ENCODE results near the gene RELN. TPM values are rescaled to one million over a fixed set of nuclear protein-coding genes. Genes with fewer than 3 reads are reported as not detected.
A peak's percentile ranks its signal among the peaks of the same experiment; 100 is the strongest.

Gene RELN
- total RNA-seq, 1 donor from 2014 or later: not detected

DNA sequence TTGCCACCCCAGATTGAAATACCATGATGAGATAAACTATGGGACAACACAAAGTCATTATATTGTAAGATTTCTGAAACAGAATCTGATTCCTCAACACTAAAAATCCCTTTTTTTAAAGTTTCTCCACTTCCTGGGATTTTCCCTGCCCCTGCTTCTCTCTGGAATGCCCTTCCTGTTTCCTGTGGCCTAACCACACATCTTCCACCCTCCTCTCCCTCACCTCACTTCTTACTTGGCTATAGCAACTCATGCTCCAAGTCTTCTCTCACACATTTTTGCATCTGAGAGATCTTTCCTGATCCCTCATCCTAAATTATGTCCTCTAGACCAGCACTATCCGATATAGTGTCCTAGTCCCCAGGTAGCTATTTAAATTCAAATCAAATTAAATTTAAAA lies 4.1 kb upstream of the RELN start:
- Mint-ChIP-seq H3K36me3 (ENCODE audit: low read depth) (no peaks in the 10 kb centered on the region), H3K27ac (no peak overlapping the region), H3K4me3 (no peak overlapping the region), H3K27me3 (peaks cover 27% of the 10 kb centered on the region), H3K9me3 (no peaks in the 10 kb centered on the region), H3K4me1 (peaks cover 9% of the 10 kb centered on the region)
- ATAC-seq (ENCODE audit: low read depth) (no peak), DNase-seq (no peak)
- ChIA-PET POLR2A (no interaction called here), CTCF (no interaction called here)
- intact Hi-C loops (cut with micrococcal nuclease): no loop called here
- no peak for TF ChIP-seq CTCF (IDR thresholded peaks at IDR 0.05)

- H3K27ac Mint-ChIP-seq: no peak overlapping the region
- no peak for ATAC-seq (ENCODE audit: low read depth)
- H3K4me1 Mint-ChIP-seq: peaks cover 11% of the 10 kb centered on the region
Observed at GRCh38 chr7:103991406-103991805, 1.9 kb upstream of the RELN start.

DNA sequence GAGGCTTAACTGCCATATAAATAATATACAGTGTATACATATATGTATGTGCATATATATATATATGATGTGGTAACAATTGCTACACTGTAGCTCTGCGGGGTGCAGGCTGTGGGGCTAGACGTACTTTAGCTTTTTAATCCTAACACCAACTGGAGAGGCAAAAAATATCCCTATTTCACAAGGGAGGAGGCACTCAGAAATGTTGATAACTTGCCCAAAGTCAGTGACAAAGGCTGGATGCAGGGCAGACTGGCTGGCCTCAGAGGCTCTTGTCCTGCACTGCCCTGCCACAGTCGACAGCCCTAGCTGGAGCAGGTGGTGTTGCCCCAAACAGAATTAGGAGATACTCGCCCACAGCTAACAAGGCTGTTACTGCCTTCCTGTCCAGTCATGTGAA lies 1.5 kb upstream of the RELN start:
- Mint-ChIP-seq H3K9me3 (no peaks in the 10 kb centered on the region), H3K27ac (no peak overlapping the region), H3K27me3 (peaks cover 38% of the 10 kb centered on the region), H3K4me1 (peaks cover 11% of the 10 kb centered on the region), H3K4me3 (no peak overlapping the region), H3K36me3 (ENCODE audit: low read depth) (no peaks in the 10 kb centered on the region)
- no peak for TF ChIP-seq CTCF (IDR thresholded peaks at IDR 0.05)
- no peak for DNase-seq
- ChIA-PET CTCF (no interaction called here), POLR2A (interaction anchor here (0.6 kb wide), 1 partner anchor 139 kb away, joined by 3 read pairs; no protein-coding TSS in a partner anchor)
- no peak for ATAC-seq (ENCODE audit: low read depth)
- intact Hi-C loops (cut with micrococcal nuclease): no loop called here

More at GRCh38 chr7:103991406-103991805, 1.9 kb upstream of the RELN start:
- no peaks in the 10 kb centered on the region for H3K36me3 Mint-ChIP-seq (ENCODE audit: low read depth)
- intact Hi-C loops (cut with micrococcal nuclease): no loop called here
- DNase-seq: no peak
- H3K27me3 Mint-ChIP-seq: peaks cover 38% of the 10 kb centered on the region
- POLR2A ChIA-PET: interaction anchor here (0.6 kb wide), 1 partner anchor 139 kb away, joined by 3 read pairs; no protein-coding TSS in a partner anchor
- CTCF ChIA-PET: no interaction called here
- TF ChIP-seq CTCF (IDR thresholded peaks at IDR 0.05): no peak
- no peaks in the 10 kb centered on the region for H3K9me3 Mint-ChIP-seq
- H3K4me3 Mint-ChIP-seq: no peak overlapping the region

- DNase-seq: no peak
- Mint-ChIP-seq H3K9me3 (no peaks in the 10 kb centered on the region), H3K27ac (no peak overlapping the region), H3K36me3 (ENCODE audit: low read depth) (no peaks in the 10 kb centered on the region), H3K4me1 (peaks cover 11% of the 10 kb centered on the region), H3K4me3 (peak overlapping the region; percentile 52), H3K27me3 (peaks cover 42% of the 10 kb centered on the region)
- TF ChIP-seq CTCF (IDR thresholded peaks at IDR 0.05): no peak
- ATAC-seq (ENCODE audit: low read depth): no peak
- POLR2A ChIA-PET: no interaction called here
- CTCF ChIA-PET: no interaction called here
- intact Hi-C loops (cut with micrococcal nuclease): no loop called here
Observed at GRCh38 chr7:103989785-103990767, 618 bp upstream of the RELN start.

- intact Hi-C loops (cut with micrococcal nuclease): no loop called here
- Mint-ChIP-seq H3K27me3 (peaks cover 41% of the 10 kb centered on the region), H3K4me3 (peak overlapping the region; percentile 19)
Observed at GRCh38 chr7:103988468-103989199, 824 bp downstream of the RELN start.

More at GRCh38 chr7:103988468-103989199, 824 bp downstream of the RELN start:
- POLR2A ChIA-PET: no interaction called here
- CTCF ChIA-PET: no interaction called here
- TF ChIP-seq CTCF (IDR thresholded peaks at IDR 0.05): no peak
- DNase-seq (no peak), ATAC-seq (ENCODE audit: low read depth) (no peak)
- H3K36me3 Mint-ChIP-seq (ENCODE audit: low read depth): no peaks in the 10 kb centered on the region
- H3K9me3 Mint-ChIP-seq: no peaks in the 10 kb centered on the region
- peaks cover 11% of the 10 kb centered on the region for H3K4me1 Mint-ChIP-seq
- H3K27ac Mint-ChIP-seq: no peak overlapping the region

Data from activated B cell treated with CpG ODN at 0.5 μM for 24 hours (primary cell).